Effector CD8-positive, alpha-beta T cell (primary cell): ENCODE results near the gene RASGRF1.
"Not testable (repeated sequence)": the region's sequence is repeated elsewhere in the genome, so short reads cannot be mapped to it uniquely, and the experiment has no call there.

Experiments used
- DNase-seq: peaks from one replicate; lab custom pipeline; 2025; lab: John Stamatoyannopoulos, UW

Gene RASGRF1

GRCh38 chr15:79006071-79006470, 84.5 kb downstream of the RASGRF1 start:
- no peak for DNase-seq

GRCh38 chr15:79004336-79004735, 86.2 kb downstream of the RASGRF1 start:
- DNase-seq = no peak

GRCh38 chr15:79003896-79004295, 86.7 kb downstream of the RASGRF1 start:
- DNase-seq = no peak

- DNase-seq = no peak
Observed at GRCh38 chr15:79003301-79003700, 87.3 kb downstream of the RASGRF1 start.

- no peak for DNase-seq
Observed at GRCh38 chr15:79002581-79002980, 88.0 kb downstream of the RASGRF1 start.

GRCh38 chr15:78999636-79000035, 90.9 kb downstream of the RASGRF1 start:
- no peak for DNase-seq

- no peak for DNase-seq
Observed at GRCh38 chr15:78998526-78998925, 92.1 kb downstream of the RASGRF1 start.

- no peak for DNase-seq
Observed at GRCh38 chr15:78997981-78998499, 92.5 kb downstream of the RASGRF1 start.

- DNase-seq = no peak
Observed at GRCh38 chr15:78996894-78997275, 93.7 kb downstream of the RASGRF1 start.

GRCh38 chr15:78995921-78996893, 94.4 kb downstream of the RASGRF1 start:
- DNase-seq = no peak

- DNase-seq = not testable (repeated sequence)
Observed at GRCh38 chr15:78995161-78995560, 95.4 kb downstream of the RASGRF1 start.

- DNase-seq = no peak
Observed at GRCh38 chr15:78993931-78994530, 96.5 kb downstream of the RASGRF1 start.

- no peak for DNase-seq
Observed at GRCh38 chr15:78993257-78993930, 97.2 kb downstream of the RASGRF1 start.

GRCh38 chr15:78992416-78993256, 97.9 kb downstream of the RASGRF1 start:
- no peak for DNase-seq

- no peak for DNase-seq
Observed at GRCh38 chr15:78991879-78992278, 98.7 kb downstream of the RASGRF1 start.

- DNase-seq = no peak
Observed at GRCh38 chr15:78991476-78991875, 99.1 kb downstream of the RASGRF1 start.

- no peak for DNase-seq
Observed at GRCh38 chr15:78990278-78990677, 100.3 kb downstream of the RASGRF1 start.

GRCh38 chr15:78989701-78990240, 100.8 kb downstream of the RASGRF1 start:
- no peak for DNase-seq

- no peak for DNase-seq
Observed at GRCh38 chr15:78988361-78988911, 102.1 kb downstream of the RASGRF1 start.

- no peak for DNase-seq
Observed at GRCh38 chr15:78987556-78988360, 102.8 kb downstream of the RASGRF1 start.
